ENCODE data around the gene ZNF555.

Gene ZNF555

DNA sequence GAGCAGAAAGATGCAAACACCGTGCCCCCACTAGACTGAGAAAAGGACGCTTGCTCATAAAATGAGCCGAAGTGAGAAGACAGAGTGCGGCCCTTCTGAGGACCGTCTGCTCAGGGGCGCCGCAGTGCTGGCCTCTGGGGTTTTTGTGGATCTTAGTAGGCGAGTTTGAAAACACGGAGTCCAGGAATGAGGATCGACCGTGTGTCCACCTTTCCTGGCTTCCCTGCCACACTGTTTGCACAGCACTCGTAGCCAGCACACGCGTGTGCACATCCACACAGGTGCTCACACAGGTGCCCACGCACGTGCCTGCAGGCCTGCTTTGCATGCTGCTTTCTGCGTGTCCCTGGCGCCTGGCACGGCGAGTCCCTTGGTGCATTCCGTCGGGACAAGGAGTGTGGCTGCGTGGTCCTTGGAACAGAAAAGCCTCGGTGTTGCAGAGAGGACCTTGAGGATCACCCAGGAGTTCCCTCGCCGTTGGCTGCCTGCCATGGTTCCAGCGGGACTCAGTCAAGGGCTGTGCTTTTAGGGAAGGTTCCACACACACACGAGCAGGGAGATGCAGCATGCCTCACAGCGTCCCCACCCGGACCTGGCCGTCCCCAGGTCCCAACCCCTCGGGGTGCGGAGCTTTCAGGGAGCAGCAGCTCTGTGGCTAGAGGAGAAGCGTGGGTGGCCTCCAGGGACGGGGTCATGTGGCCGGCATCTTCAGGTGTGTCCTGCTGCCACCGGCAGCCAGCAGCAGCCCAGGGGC, 31.7 kb upstream of the ZNF555 start:
- H3K4me3 ChIP-seq (ENCODE audit: low read length) = no peak overlapping the region
- TF ChIP-seq, protein P1, sequence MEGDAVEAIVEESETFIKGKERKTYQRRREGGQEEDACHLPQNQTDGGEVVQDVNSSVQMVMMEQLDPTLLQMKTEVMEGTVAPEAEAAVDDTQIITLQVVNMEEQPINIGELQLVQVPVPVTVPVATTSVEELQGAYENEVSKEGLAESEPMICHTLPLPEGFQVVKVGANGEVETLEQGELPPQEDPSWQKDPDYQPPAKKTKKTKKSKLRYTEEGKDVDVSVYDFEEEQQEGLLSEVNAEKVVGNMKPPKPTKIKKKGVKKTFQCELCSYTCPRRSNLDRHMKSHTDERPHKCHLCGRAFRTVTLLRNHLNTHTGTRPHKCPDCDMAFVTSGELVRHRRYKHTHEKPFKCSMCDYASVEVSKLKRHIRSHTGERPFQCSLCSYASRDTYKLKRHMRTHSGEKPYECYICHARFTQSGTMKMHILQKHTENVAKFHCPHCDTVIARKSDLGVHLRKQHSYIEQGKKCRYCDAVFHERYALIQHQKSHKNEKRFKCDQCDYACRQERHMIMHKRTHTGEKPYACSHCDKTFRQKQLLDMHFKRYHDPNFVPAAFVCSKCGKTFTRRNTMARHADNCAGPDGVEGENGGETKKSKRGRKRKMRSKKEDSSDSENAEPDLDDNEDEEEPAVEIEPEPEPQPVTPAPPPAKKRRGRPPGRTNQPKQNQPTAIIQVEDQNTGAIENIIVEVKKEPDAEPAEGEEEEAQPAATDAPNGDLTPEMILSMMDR (conservative IDR thresholded peaks at IDR 0.05; ENCODE audit: low read depth, low read length) = no peak
- no peak for DNase-seq (ENCODE audit: low read depth)

DNA sequence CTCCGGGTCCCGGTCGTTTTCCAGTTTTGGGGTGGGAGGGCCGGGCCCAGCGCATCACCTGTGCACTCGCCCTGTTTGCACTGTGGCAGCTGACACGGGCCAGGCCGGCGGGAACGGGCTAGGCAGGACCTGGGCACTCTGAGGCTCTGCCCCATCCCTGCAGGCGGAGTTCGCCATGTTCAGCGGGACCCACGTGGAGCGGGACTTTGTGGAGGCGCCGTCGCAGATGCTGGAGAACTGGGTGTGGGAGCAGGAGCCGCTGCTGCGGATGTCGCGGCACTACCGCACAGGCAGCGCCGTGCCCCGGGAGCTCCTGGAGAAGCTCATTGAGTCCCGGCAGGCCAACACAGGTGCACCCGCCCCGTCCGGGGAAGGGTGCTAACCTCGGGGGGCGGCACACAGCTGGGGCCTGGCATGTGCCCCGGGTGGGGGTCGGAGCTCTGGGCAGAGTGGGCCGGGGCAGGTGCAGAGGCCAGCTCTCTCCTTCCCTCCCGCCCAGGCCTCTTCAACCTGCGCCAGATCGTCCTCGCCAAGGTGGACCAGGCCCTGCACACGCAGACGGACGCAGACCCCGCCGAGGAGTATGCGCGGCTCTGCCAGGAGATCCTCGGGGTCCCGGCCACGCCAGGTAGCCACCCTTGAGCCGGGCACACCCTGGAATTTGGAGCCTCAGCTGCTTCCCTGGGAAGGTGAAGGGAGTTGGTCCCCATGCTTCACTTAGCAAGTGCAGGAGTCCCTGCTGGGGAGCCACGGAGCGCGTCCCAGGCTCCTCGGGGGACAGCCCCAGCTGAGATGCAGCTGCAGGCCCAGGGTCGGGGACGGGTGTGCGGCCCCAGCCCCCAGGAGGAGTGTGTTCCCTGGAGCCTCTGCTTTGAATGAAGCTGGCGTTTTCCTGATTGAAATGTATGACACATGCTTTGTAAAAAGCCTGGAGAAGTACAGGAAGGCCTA, 30.9 kb upstream of the ZNF555 start:
- no peak overlapping the region for H3K4me3 ChIP-seq (ENCODE audit: low read length)
- no peak for DNase-seq (ENCODE audit: low read depth)
- TF ChIP-seq, protein P1 (conservative IDR thresholded peaks at IDR 0.05; ENCODE audit: low read depth, low read length) = no peak

DNA sequence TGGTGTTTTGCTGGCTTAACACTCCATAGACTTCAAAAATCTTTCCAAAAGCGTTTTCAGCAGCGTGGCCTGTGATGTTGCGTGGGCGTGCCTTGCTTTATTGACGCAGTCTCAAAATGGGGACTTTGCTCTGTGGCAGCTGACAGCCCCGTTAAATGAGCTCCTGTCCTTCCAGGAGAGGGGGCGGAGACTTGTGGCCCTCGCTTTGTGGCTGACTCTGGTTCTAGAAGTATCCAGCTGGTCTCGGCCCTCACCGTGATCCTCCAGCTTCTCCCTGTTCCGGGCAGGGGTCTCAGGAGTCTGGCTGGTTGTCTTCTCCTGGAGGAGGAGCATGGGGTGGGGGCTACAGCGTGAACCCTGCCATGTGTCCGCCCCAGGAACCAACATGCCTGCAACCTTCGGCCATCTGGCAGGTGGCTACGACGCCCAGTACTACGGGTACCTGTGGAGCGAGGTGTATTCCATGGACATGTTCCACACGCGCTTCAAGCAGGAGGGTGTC, 30.0 kb upstream of the ZNF555 start:
- DNase-seq (ENCODE audit: low read depth) = no peak
- H3K4me3 ChIP-seq (ENCODE audit: low read length) = no peak overlapping the region
- TF ChIP-seq, protein P1 (conservative IDR thresholded peaks at IDR 0.05; ENCODE audit: low read depth, low read length) = no peak

DNA sequence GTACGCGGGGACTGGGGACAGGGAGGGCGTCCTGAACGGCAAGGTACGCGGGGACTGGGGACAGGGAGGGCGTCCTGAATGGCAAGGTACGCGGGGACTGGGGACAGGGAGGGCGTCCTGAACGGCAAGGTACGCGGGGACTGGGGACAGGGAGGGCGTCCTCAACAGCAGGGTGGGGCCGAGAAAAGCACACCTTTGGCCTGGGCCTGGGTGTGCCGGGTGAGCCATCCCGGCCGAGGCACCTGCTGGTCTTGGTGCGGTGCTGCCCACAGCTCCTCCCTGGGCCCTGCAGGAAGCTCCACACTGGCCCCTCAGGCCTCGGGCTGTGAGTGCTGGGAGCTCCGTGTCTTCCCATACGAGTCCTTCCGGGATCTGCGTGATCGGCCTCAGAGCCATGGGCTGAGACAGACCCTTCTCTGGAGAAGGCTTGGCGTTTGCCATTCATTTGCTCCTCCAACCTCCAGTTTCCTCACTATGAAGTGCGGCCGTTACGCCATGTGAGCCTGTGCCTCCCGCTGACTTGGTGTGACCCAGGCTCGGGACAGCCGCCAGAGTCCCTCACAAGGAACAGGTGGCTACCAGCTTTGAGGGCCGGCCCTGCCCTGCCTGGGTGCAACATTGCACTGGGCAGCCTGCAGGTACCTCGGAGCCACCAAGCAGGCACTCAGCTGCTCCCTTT, 29.4 kb upstream of the ZNF555 start:
- no peak overlapping the region for H3K4me3 ChIP-seq (ENCODE audit: low read length)
- no peak for DNase-seq (ENCODE audit: low read depth)
- TF ChIP-seq, protein P1 (conservative IDR thresholded peaks at IDR 0.05; ENCODE audit: low read depth, low read length) = no peak

DNA sequence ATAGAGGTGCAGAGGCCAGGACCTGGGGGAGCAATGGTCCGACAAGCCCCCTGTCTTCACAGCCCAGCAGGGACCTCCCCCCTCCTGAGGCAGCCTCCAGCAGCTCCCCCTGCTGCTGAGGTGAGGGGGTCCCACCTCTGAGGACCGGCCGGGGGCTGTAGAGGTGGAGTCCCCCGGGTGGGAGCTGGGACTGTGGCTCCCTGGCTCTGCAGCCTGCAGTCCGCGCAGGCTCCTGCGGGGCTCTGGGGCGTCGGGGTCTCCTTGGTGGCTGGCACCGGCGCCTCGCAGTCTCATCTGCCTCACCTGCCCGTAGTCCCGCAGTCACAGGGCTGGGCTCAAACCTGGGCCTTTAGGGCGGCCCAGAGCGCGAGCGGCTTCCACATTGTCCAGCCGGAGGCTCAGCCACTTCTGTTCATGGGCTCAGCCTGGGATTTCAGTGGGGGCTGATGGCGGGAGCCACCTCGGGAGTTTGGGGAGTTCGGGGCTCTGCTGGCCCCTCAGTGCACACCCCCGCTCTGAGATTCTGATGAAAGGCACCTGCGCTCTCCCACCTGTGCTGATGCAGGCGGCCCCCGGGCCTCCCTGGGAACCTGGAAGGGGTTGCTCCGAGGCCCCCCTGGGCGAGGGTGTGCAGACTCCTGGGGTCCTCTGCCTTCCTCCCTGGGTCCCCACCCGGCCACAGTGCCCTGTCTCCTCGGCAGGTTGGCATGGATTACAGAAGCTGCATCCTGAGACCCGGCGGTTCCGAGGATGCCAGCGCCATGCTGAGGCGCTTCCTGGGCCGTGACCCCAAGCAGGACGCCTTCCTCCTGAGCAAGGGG, 28.7 kb upstream of the ZNF555 start:
- TF ChIP-seq, protein P1 (conservative IDR thresholded peaks at IDR 0.05; ENCODE audit: low read depth, low read length) = no peak
- no peak for DNase-seq (ENCODE audit: low read depth)
- H3K4me3 ChIP-seq (ENCODE audit: low read length) = no peak overlapping the region
